Rectal smooth muscle tissue (tissue), 1 donor: Measurements from ENCODE around the gene MAEA.

Experiments used
- H3K27ac ChIP-seq: one replicate; pipeline ENCODE4 v1.7.0; 2013; ENCODE audit warnings: low read depth, low read length, inconsistent platforms
- H3K27me3 ChIP-seq: one replicate; pipeline ENCODE4 v1.7.0; 2013; ENCODE audit warnings: low read length; ENCODE audit not compliant: control insufficient read depth, insufficient read depth
- H3K36me3 ChIP-seq: one replicate; pipeline ENCODE4 v1.7.0; 2013; ENCODE audit warnings: low read length; ENCODE audit not compliant: control insufficient read depth, insufficient read depth
- H3K4me1 ChIP-seq: one replicate; pipeline ENCODE4 v1.7.0; 2013; ENCODE audit warnings: low read length; ENCODE audit not compliant: control insufficient read depth, insufficient read depth
- H3K4me3 ChIP-seq: one replicate; pipeline ENCODE4 v1.7.0; 2013; ENCODE audit warnings: low read length
- H3K9ac ChIP-seq: one replicate; pipeline ENCODE4 v1.7.0; 2013; ENCODE audit warnings: low read length

The MAEA gene

GRCh38 chr4:1325681-1326635 lies 36.3 kb downstream of the MAEA start:
- H3K36me3 ChIP-seq: peaks cover 20% of the 10 kb centered on the region
- no peak overlapping the region for H3K4me3 ChIP-seq
- H3K27me3 ChIP-seq: no peaks in the 10 kb centered on the region
- no peaks in the 10 kb centered on the region for H3K4me1 ChIP-seq
- no peak overlapping the region for H3K27ac ChIP-seq
- H3K9ac ChIP-seq: no peak overlapping the region

GRCh38 chr4:1326751-1327525 lies 37.2 kb downstream of the MAEA start:
- Histone ChIP-seq H3K9ac (no peak overlapping the region), H3K4me3 (no peak overlapping the region), H3K27me3 (no peaks in the 10 kb centered on the region), H3K36me3 (peaks cover 25% of the 10 kb centered on the region), H3K4me1 (no peaks in the 10 kb centered on the region), H3K27ac (no peak overlapping the region)

- H3K4me3 ChIP-seq: no peak overlapping the region
These were observed 38.0 kb downstream of the MAEA start for GRCh38 chr4:1327526-1328266.

GRCh38 chr4:1328267-1329155 lies 38.8 kb downstream of the MAEA start:
- Histone ChIP-seq H3K4me3 (no peak overlapping the region), H3K36me3 (peaks cover 25% of the 10 kb centered on the region), H3K4me1 (no peaks in the 10 kb centered on the region), H3K9ac (no peak overlapping the region), H3K27ac (no peak overlapping the region), H3K27me3 (no peaks in the 10 kb centered on the region)

More at GRCh38 chr4:1327526-1328266, 38.0 kb downstream of the MAEA start:
- no peak overlapping the region for H3K27ac ChIP-seq
- no peak overlapping the region for H3K9ac ChIP-seq
- H3K36me3 ChIP-seq: peaks cover 26% of the 10 kb centered on the region
- H3K27me3 ChIP-seq: no peaks in the 10 kb centered on the region
- H3K4me1 ChIP-seq: no peaks in the 10 kb centered on the region

- Histone ChIP-seq H3K27ac (no peak overlapping the region), H3K4me1 (no peaks in the 10 kb centered on the region), H3K36me3 (peaks cover 24% of the 10 kb centered on the region), H3K4me3 (no peak overlapping the region), H3K27me3 (no peaks in the 10 kb centered on the region), H3K9ac (no peak overlapping the region)
These were observed 40.0 kb downstream of the MAEA start for GRCh38 chr4:1329408-1330371.

GRCh38 chr4:1330761-1331590 lies 41.3 kb downstream of the MAEA start:
- Histone ChIP-seq H3K4me1 (no peaks in the 10 kb centered on the region), H3K27ac (no peak overlapping the region), H3K36me3 (peaks cover 23% of the 10 kb centered on the region), H3K9ac (no peak overlapping the region), H3K4me3 (no peak overlapping the region), H3K27me3 (no peaks in the 10 kb centered on the region)

GRCh38 chr4:1331591-1332353 lies 42.1 kb downstream of the MAEA start:
- H3K4me3 ChIP-seq: no peak overlapping the region
- no peaks in the 10 kb centered on the region for H3K27me3 ChIP-seq
- H3K4me1 ChIP-seq: no peaks in the 10 kb centered on the region
- peaks cover 30% of the 10 kb centered on the region for H3K36me3 ChIP-seq
- H3K9ac ChIP-seq: no peak overlapping the region
- H3K27ac ChIP-seq: no peak overlapping the region

- H3K4me1 ChIP-seq: no peaks in the 10 kb centered on the region
- H3K27me3 ChIP-seq: no peaks in the 10 kb centered on the region
- H3K4me3 ChIP-seq: no peak overlapping the region
- no peak overlapping the region for H3K27ac ChIP-seq
- peaks cover 39% of the 10 kb centered on the region for H3K36me3 ChIP-seq
- no peak overlapping the region for H3K9ac ChIP-seq
These were observed 43.0 kb downstream of the MAEA start for GRCh38 chr4:1332686-1333085.

GRCh38 chr4:1333256-1333655 lies 43.6 kb downstream of the MAEA start:
- Histone ChIP-seq H3K27ac (no peak overlapping the region), H3K4me3 (no peak overlapping the region), H3K36me3 (peaks cover 41% of the 10 kb centered on the region), H3K27me3 (no peaks in the 10 kb centered on the region), H3K9ac (no peak overlapping the region), H3K4me1 (no peaks in the 10 kb centered on the region)
